HG02571 (cell line): ENCODE measurements around the gene TNFAIP3.
A peak's percentile ranks its signal among the peaks of the same experiment; 100 is the strongest.

Experiments
- ATAC-seq: cut with Tn5 transposase; IDR thresholded peaks from one replicate; pipeline ENCODE4 v1.9.1; 2021; ENCODE audit warnings: mild to moderate bottlenecking, moderate library complexity; ENCODE audit not compliant: unreplicated experiment

Gene TNFAIP3

GRCh38 chr6:137919502-137919823 is 52.4 kb downstream of the TNFAIP3 start:
- ATAC-seq, result no peak

GRCh38 chr6:137919837-137920730 is 53.0 kb downstream of the TNFAIP3 start:
- ATAC-seq, result no peak

- no peak for ATAC-seq
These were observed 54.8 kb downstream of the TNFAIP3 start for GRCh38 chr6:137921823-137922222.

GRCh38 chr6:137923866-137924653 is 57.0 kb downstream of the TNFAIP3 start:
- no peak for ATAC-seq

- ATAC-seq, result no peak
These were observed 58.2 kb downstream of the TNFAIP3 start for GRCh38 chr6:137925141-137925698.

- ATAC-seq, result no peak
These were observed 59.2 kb downstream of the TNFAIP3 start for GRCh38 chr6:137926207-137926731.

GRCh38 chr6:137926985-137927384 is 59.9 kb downstream of the TNFAIP3 start:
- no peak for ATAC-seq

GRCh38 chr6:137927777-137928218 is 60.7 kb downstream of the TNFAIP3 start:
- ATAC-seq, result peak; percentile 83

GRCh38 chr6:137928286-137928685 is 61.2 kb downstream of the TNFAIP3 start:
- ATAC-seq, result no peak

- ATAC-seq, result no peak
These were observed 64.9 kb downstream of the TNFAIP3 start for GRCh38 chr6:137931849-137932465.
